K562 (cell line): Measurements from ENCODE around the gene TMED6. TPM values are rescaled to one million over a fixed set of nuclear protein-coding genes. Genes with fewer than 3 reads are reported as not detected.

Experiments
- ATAC-seq: fragments of 200-7000 bp; cut with Tn5 transposase; 3 replicates; pipeline ENCODE4 v1.9.1; 2020; ENCODE audit warnings: moderate library complexity
- BruUV-seq: library from RNA; stranded (reverse); fragments of 400-500 nt; replicated peaks from 2 replicates; lab custom pipeline; 2021; lab: Mats Ljungman, UMichigan
- CTCF ChIA-PET: fragments of 300-600 bp; formaldehyde crosslinking; extraction: SDS; loops from one replicate; lab custom pipeline; 2021; ENCODE audit warnings: low intra/inter-chr PET ratio; lab: Yijun Ruan, JAX
- POLR2A ChIA-PET: fragments of 300-600, 350-650 bp; sonication (Branson Sonifier 250); formaldehyde crosslinking; extraction: SDS; loops from one replicate; lab custom pipeline; 2021; ENCODE audit warnings: antibody characterized with exemption, inconsistent platforms; lab: Yijun Ruan, JAX
- DNase-seq, 4 experiments: peaks; one replicate each; pipeline versions ENCODE4 v3.0.0 to v3.0.0-alpha.2; 2011 to 2018; ENCODE audit warnings: low spot score in 3 of 4, mixed read lengths in 3 of 4; ENCODE audit errors: extremely low read depth in 1 of 4
- FAIRE-seq: peaks from 2 replicates; lab custom pipeline; 2011; peaks lifted over from hg19 to GRCh38; lab: Jason Lieb, UNC
- H2AFZ ChIP-seq: 2 replicates; pipeline ENCODE4 v1.6.0; 2011; ENCODE audit warnings: low read depth, low read length, control low read depth, inconsistent platforms
- H3K27ac ChIP-seq: fragments of 200-600 bp; 3 replicates; pipeline ENCODE4 v1.8.0; 2011; ENCODE audit warnings: low read depth, mild to moderate bottlenecking, control low read depth, inconsistent platforms, low read length, moderate library complexity, mixed read lengths; ENCODE audit errors: extremely low read depth
- H3K27me3 ChIP-seq, 2 experiments: fragments of 300-600 bp in 1 of 2; 2 replicates in 1 of 2; 3 replicates in 1 of 2; pipeline versions ENCODE4 v1.6.0 to v1.8.0; 2011; ENCODE audit warnings: inconsistent platforms in 2 of 2, low read length in 2 of 2, mild to moderate bottlenecking in 1 of 2, mixed read lengths in 1 of 2, moderate library complexity in 1 of 2; ENCODE audit not compliant: control insufficient read depth in 2 of 2, insufficient read depth in 2 of 2
- H3K36me3 ChIP-seq: fragments of 300-600 bp; 3 replicates; pipeline ENCODE4 v1.8.0; 2011; ENCODE audit warnings: mild to moderate bottlenecking, low read length, inconsistent platforms; ENCODE audit not compliant: control insufficient read depth, insufficient read depth
- H3K4me1 ChIP-seq, 2 experiments: fragments of 200-600 bp in 1 of 2; replicated peaks in 1 of 2; 2 replicates in 1 of 2; 3 replicates in 1 of 2; pipeline versions ENCODE4 v1.5.1 to v1.8.0; 2011; ENCODE audit warnings: inconsistent platforms in 2 of 2, low read length in 2 of 2, mild to moderate bottlenecking in 1 of 2, mixed read lengths in 1 of 2, moderate library complexity in 1 of 2; ENCODE audit not compliant: control insufficient read depth in 2 of 2, insufficient read depth in 2 of 2
- H3K4me2 ChIP-seq: 2 replicates; pipeline ENCODE4 v1.6.1; 2011; ENCODE audit warnings: low read length, control low read depth, inconsistent platforms, mixed read lengths; ENCODE audit not compliant: insufficient read depth
- H3K4me3 ChIP-seq: fragments of 200-600 bp; sonication (generic), shearing (Covaris generic); 2 replicates; pipeline ENCODE4 v1.5.1; 2016; ENCODE audit warnings: control low read depth, inconsistent platforms
- H3K79me2 ChIP-seq: fragments of 200-600 bp; 3 replicates; pipeline ENCODE4 v1.8.0; 2011; ENCODE audit warnings: low read length, inconsistent platforms; ENCODE audit not compliant: control insufficient read depth, insufficient read depth
- H3K9ac ChIP-seq, 2 experiments: 2 replicates each; pipeline versions ENCODE4 v1.6.0 to v1.6.1; 2011; ENCODE audit warnings: low read depth in 2 of 2, low read length in 2 of 2, control low read depth in 1 of 2, inconsistent platforms in 1 of 2, mild to moderate bottlenecking in 1 of 2, mixed read lengths in 1 of 2; ENCODE audit not compliant: insufficient read depth in 1 of 2
- H3K9me1 ChIP-seq: one replicate; pipeline ENCODE4 v1.6.0; 2011; ENCODE audit warnings: inconsistent platforms, mild to moderate bottlenecking, low read length, moderate library complexity; ENCODE audit not compliant: control insufficient read depth, insufficient read depth
- H3K9me3 ChIP-seq: replicated peaks from 2 replicates; pipeline ENCODE4 v1.5.1; 2011; ENCODE audit warnings: low read depth, low read length, inconsistent platforms; ENCODE audit not compliant: control insufficient read depth, insufficient read depth
- H4K20me1 ChIP-seq: replicated peaks from 2 replicates; pipeline ENCODE4 v1.6.1; 2011; ENCODE audit warnings: low read length, inconsistent platforms, mixed read lengths; ENCODE audit not compliant: control insufficient read depth, insufficient read depth
- CAMTA2 ChIP-seq: fragments of 250-450 bp; sonication (Bioruptor Pico); conservative IDR thresholded peaks from 2 replicates; pipeline ENCODE4 v1.5.1; 2022
- MAFF ChIP-seq: IDR thresholded peaks from 2 replicates; pipeline ENCODE4 v1.6.1; 2012; ENCODE audit warnings: low read length, improper control_type of control experiment
- TEAD2 ChIP-seq: fragments of 450-650 bp; IDR thresholded peaks from 2 replicates; pipeline ENCODE4 v1.6.1; 2016; ENCODE audit warnings: missing genetic modification characterization, control low read depth, missing compliant biosample characterization
- WGBS: fragments of 100-300 bp; shearing (Covaris generic); methylation state at CpG from one replicate; pipeline ENCODE4 v1.1.6; 2016; ENCODE audit warnings: low coverage, mixed read lengths; ENCODE audit not compliant: insufficient coverage; ENCODE audit errors: missing lambda C conversion rate; 5-methylcytosine and 5-hydroxymethylcytosine counted together
- in situ Hi-C: fragments of 300-500 bp; cut with MboI; formaldehyde crosslinking; loops from 4 replicates; pipeline ENCODE4 v1.15.0; 2018; ENCODE audit warnings: inconsistent platforms, mixed read lengths
- intact Hi-C: fragments of 100-400 bp; cut with micrococcal nuclease; formaldehyde crosslinking; loops from 2 replicates; pipeline ENCODE4 v1.14.2; 2022
- polyA plus RNA-seq, 8 experiments: library from polyadenylated mRNA; depleted of rRNA in 4 of 8; stranded (reverse) in 5 of 8; unstranded in 3 of 8; fragments of >200 nt; fragmentation: Nextera tagmentation in 2 of 8; fragmentation: Illumina TruSeq in 1 of 8; extraction: Ambion mirVana in 2 of 8; extraction: Trizol in 1 of 8; gene quantifications; 2 replicates each; pipeline versions ENCODE4 v1.2.1 to v1.2.3, GENCODE V29; 2011 to 2014; ENCODE audit warnings: inconsistent platforms in 1 of 8, missing spikeins in 1 of 8
- total RNA-seq, 7 experiments: library from RNA; depleted of rRNA in 6 of 7; stranded (reverse); fragments of >200 nt in 6 of 7; fragmentation: Illumina TruSeq in 2 of 7; extraction: Trizol in 2 of 7; gene quantifications; 2 replicates each; pipeline versions ENCODE4 v1.2.1 to v1.2.3, GENCODE V29; 2011 to 2021; ENCODE audit warnings: low replicate concordance in 1 of 7
- TF ChIP-seq, protein P1 (sequence below): fragments of 450-650 bp; IDR thresholded peaks from 2 replicates; pipeline ENCODE4 v1.6.1; 2016; ENCODE audit warnings: low read depth

Gene TMED6
- total and polyA plus RNA-seq, 9 of the 15 experiments (the other 6 are each of a cell fraction or from before 2014, with no cell fraction given) = 0.14 to 0.45 (median 0.25) TPM; not detected in 2

DNA sequence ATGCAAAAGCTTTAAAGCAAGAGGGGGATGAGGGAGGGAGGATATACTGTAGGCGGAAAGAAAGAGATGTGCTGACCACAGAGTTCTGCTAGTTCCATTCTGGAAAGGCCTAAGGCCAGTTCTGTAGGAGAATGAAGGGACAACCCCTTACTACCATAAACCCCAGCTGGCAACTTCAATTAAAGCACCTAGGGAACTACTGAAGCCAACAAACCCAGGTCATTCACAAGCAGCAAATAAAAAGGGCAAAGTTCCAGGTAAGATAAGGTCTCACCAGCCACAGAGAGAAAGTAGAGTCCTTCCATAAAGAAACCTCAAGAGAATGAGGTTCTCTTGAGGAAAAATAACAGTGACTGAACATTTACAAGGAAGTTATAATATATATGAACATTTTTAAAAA is 21.4 kb upstream of the TMED6 start:
- H3K36me3 ChIP-seq = peaks cover 78% of the 10 kb centered on the region
- TF ChIP-seq CAMTA2 (no peak), TEAD2 (no peak), MAFF (no peak)
- TF ChIP-seq, protein P1, sequence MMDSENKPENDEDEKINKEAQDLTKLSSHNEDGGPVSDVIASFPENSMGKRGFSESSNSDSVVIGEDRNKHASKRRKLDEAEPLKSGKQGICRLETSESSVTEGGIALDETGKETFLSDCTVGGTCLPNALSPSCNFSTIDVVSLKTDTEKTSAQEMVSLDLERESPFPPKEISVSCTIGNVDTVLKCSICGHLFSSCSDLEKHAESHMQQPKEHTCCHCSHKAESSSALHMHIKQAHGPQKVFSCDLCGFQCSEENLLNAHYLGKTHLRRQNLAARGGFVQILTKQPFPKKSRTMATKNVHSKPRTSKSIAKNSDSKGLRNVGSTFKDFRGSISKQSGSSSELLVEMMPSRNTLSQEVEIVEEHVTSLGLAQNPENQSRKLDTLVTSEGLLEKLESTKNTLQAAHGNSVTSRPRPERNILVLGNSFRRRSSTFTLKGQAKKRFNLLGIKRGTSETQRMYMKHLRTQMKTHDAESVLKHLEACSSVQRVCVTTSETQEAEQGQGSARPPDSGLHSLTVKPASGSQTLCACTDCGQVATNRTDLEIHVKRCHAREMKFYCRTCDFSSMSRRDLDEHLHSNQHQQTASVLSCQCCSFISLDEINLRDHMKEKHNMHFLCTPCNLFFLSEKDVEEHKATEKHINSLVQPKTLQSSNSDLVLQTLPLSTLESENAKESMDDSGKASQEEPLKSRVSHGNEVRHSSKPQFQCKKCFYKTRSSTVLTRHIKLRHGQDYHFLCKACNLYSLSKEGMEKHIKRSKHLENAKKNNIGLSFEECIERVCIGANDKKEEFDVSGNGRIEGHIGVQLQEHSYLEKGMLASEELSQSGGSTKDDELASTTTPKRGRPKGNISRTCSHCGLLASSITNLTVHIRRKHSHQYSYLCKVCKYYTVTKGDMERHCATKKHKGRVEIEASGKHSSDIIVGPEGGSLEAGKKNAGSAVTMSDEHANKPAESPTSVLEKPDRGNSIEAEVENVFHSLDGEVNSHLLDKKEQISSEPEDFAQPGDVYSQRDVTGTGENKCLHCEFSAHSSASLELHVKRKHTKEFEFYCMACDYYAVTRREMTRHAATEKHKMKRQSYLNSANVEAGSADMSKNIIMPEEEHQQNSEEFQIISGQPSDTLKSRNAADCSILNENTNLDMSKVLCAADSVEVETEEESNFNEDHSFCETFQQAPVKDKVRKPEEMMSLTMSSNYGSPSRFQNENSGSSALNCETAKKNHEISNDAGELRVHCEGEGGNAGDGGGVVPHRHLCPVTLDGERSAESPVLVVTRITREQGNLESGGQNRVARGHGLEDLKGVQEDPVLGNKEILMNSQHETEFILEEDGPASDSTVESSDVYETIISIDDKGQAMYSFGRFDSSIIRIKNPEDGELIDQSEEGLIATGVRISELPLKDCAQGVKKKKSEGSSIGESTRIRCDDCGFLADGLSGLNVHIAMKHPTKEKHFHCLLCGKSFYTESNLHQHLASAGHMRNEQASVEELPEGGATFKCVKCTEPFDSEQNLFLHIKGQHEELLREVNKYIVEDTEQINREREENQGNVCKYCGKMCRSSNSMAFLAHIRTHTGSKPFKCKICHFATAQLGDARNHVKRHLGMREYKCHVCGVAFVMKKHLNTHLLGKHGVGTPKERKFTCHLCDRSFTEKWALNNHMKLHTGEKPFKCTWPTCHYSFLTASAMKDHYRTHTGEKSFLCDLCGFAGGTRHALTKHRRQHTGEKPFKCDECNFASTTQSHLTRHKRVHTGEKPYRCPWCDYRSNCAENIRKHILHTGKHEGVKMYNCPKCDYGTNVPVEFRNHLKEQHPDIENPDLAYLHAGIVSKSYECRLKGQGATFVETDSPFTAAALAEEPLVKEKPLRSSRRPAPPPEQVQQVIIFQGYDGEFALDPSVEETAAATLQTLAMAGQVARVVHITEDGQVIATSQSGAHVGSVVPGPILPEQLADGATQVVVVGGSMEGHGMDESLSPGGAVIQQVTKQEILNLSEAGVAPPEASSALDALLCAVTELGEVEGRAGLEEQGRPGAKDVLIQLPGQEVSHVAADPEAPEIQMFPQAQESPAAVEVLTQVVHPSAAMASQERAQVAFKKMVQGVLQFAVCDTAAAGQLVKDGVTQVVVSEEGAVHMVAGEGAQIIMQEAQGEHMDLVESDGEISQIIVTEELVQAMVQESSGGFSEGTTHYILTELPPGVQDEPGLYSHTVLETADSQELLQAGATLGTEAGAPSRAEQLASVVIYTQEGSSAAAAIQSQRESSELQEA = no peak
- TF ChIP-seq, all 486 proteins: peak for 0

More for the DNA sequence above, 21.4 kb upstream of the TMED6 start:
- in situ Hi-C loops (no loop called here), intact Hi-C loops (no loop called here)
- H3K4me2 ChIP-seq = no peak overlapping the region
- H3K9ac ChIP-seq = no peak overlapping the region
- H3K9me3 ChIP-seq = no peaks in the 10 kb centered on the region
- no peak for ATAC-seq
- no peak for DNase-seq
- no peak overlapping the region for H3K27ac ChIP-seq
- FAIRE-seq = no peak
- no peaks in the 10 kb centered on the region for H3K27me3 ChIP-seq
- no peaks in the 10 kb centered on the region for H3K9me1 ChIP-seq
- peaks cover 0 to 6% of the 10 kb centered on the region in 2 experiments; a peak in 2 of 5 replicates for H3K4me1 ChIP-seq
- ChIA-PET POLR2A (interaction anchor here (0.5 to 0.7 kb wide), 3 partner anchors 9 to 535 kb away, joined by 3 read pairs; no protein-coding TSS in a partner anchor), CTCF (no interaction called here)
- no TSS peak for BruUV-seq
- 100% methylated on average over 1 of the region's 1 CpG for WGBS
- no peak overlapping the region for H3K4me3 ChIP-seq
- 0 out of 2 replicates have a peak, but pooled peaks cover 3% of the 10 kb centered on the region for H4K20me1 ChIP-seq
- H2AFZ ChIP-seq = no peak overlapping the region
- peaks cover 3% of the 10 kb centered on the region; the same call in 1 of the 3 replicates for H3K79me2 ChIP-seq
